ENCODE measurements around the gene MTHFR. TPM values are rescaled to one million over a fixed set of nuclear protein-coding genes. Genes with fewer than 3 reads are reported as not detected.

Gene MTHFR
- total and polyA plus RNA-seq, 2 of the 8 experiments (the other 6 are each of a cell fraction or from before 2014, with no cell fraction given): 8.7 to 18.5 TPM

- FAIRE-seq: no peak
- TF ChIP-seq SIN3A (conservative IDR thresholded peaks at IDR 0.05 in 1 of 2, IDR thresholded peaks at IDR 0.05 in 1 of 2; ENCODE audit: low read depth in 1 of 2, low read length in 2 of 2) (no peak), CTCF (IDR thresholded peaks at IDR 0.05; ENCODE audit: control extremely low read depth in 1 of 3, insufficient read depth in 1 of 3, low read depth in 1 of 3, low read length in 3 of 3) (no peak), SP4 (IDR thresholded peaks at IDR 0.05; ENCODE audit: low read length) (no peak), BCL11A (IDR thresholded peaks at IDR 0.05; ENCODE audit: low read depth in 2 of 2, low read length in 2 of 2) (no peak), ATF3 (IDR thresholded peaks at IDR 0.05; ENCODE audit: insufficient read depth, low read depth, low read length) (no peak), TCF12 (IDR thresholded peaks at IDR 0.05; ENCODE audit: low read depth, low read length) (no peak)
- Histone ChIP-seq H2AFZ (ENCODE audit: low read length) (no peak overlapping the region), H3K23ac (ENCODE audit: insufficient read length) (no peak overlapping the region), H2BK15ac (ENCODE audit: low read length) (no peak overlapping the region), H2BK5ac (ENCODE audit: low read depth, low read length) (no peak overlapping the region), H2BK20ac (ENCODE audit: low read length) (no peak overlapping the region), H3K56ac (replicated peaks; ENCODE audit: insufficient read length, low read depth, low read length) (no peak overlapping the region), H3K9me3 (ENCODE audit: insufficient read depth in 2 of 2, low read depth in 1 of 2, low read length in 1 of 2) (no peaks in the 10 kb centered on the region), H4K8ac (ENCODE audit: extremely low read depth, insufficient read depth, low read length) (no peak overlapping the region), H2AK5ac (ENCODE audit: low read depth, low read length) (no peak overlapping the region), H2BK120ac (replicated peaks; ENCODE audit: low read depth, low read length) (no peak overlapping the region), H3K79me2 (ENCODE audit: control insufficient read depth in 1 of 2, insufficient read depth in 2 of 2, low read length in 2 of 2) (no peaks in the 10 kb centered on the region), H3K4ac (replicated peaks; ENCODE audit: insufficient read length, low read depth, low read length) (no peak overlapping the region), H3K14ac (ENCODE audit: insufficient read length) (no peak overlapping the region), H3K4me1 (replicated peaks in 1 of 4; ENCODE audit: control insufficient read depth in 3 of 4, insufficient read depth in 4 of 4, low read length in 3 of 4) (no peaks in the 10 kb centered on the region), H3K79me1 (ENCODE audit: low read depth, low read length) (no peaks in the 10 kb centered on the region), H3K4me3 (ENCODE audit: extremely low read depth in 1 of 4, insufficient read depth in 2 of 4, low read depth in 3 of 4, low read length in 4 of 4) (no peak overlapping the region), H4K20me1 (replicated peaks in 1 of 2; ENCODE audit: control insufficient read depth in 1 of 2, insufficient read depth in 2 of 2, low read length in 2 of 2) (peaks cover 0 to 8% of the 10 kb centered on the region in 2 experiments), H4K91ac (replicated peaks; ENCODE audit: insufficient read length, low read length) (no peak overlapping the region), H4K5ac (ENCODE audit: insufficient read length, low read depth, low read length) (no peak overlapping the region), H3K27ac (ENCODE audit: low read depth, low read length) (no peak overlapping the region), H3K23me2 (ENCODE audit: low read depth, low read length) (no peaks in the 10 kb centered on the region), H3K18ac (ENCODE audit: extremely low read depth, low read length) (no peak overlapping the region), H2BK12ac (ENCODE audit: low read depth, low read length) (no peak overlapping the region), H3K4me2 (ENCODE audit: insufficient read depth in 1 of 2, low read depth in 2 of 2, low read length in 2 of 2) (no peak overlapping the region), H3K27me3 (replicated peaks in 1 of 4; ENCODE audit: control insufficient read depth in 3 of 4, extremely low read depth in 1 of 4, insufficient read depth in 3 of 4, low read length in 3 of 4) (no peaks in the 10 kb centered on the region), H3K36me3 (ENCODE audit: control insufficient read depth in 2 of 4, insufficient read depth in 4 of 4, low read length in 3 of 4) (no peaks in the 10 kb centered on the region), H3K9ac (replicated peaks in 1 of 4; ENCODE audit: extremely low read depth in 1 of 4, low read depth in 3 of 4, low read length in 3 of 4) (no peak overlapping the region)
- 85% methylated on average over 7 of the region's 7 CpGs; no CpG with 5 or more reads in 1 of the 2 experiments for WGBS, 2 experiments (ENCODE audit: extremely low coverage in 1 of 2, insufficient coverage in 1 of 2, insufficient read length in 1 of 2, insufficient replicate concordance in 2 of 2, low coverage in 1 of 2, low lambda C conversion rate in 2 of 2, missing lambda C conversion rate in 1 of 2)
- DNase-seq (ENCODE audit: low read depth in 1 of 2, low spot score in 2 of 2): no peak
- ChIA-PET CTCF (ENCODE audit: partially characterized antibody) (interaction anchor here (1.0 to 2.2 kb wide), 5 partner anchors 9 to 116 kb away, joined by 3 to 7 read pairs (median 4); no protein-coding TSS in a partner anchor), POLR2A (ENCODE audit: partially characterized antibody) (interaction anchor here (6.6 kb wide), 1 partner anchor 57 kb away, joined by 49 read pairs; no protein-coding TSS in a partner anchor)
These were observed 45.4 kb upstream of the MTHFR start for GRCh38 chr1:11851180-11851579.

All from H1 (cell line).